AG09319 (cell line): Measurements from ENCODE around the gene ANKRD63.

ENCODE experiments used
- DNase-seq: peaks from one replicate; pipeline ENCODE4 v3.0.0-alpha.2; 2010; ENCODE audit warnings: low read depth; ENCODE audit errors: extremely low read depth
- TF ChIP-seq, protein P1 (sequence below): IDR thresholded peaks from 2 replicates; pipeline ENCODE4 v1.5.1; 2011; ENCODE audit warnings: low read depth, mild to moderate bottlenecking, inconsistent platforms, low read length, moderate library complexity

ANKRD63 gene

DNA sequence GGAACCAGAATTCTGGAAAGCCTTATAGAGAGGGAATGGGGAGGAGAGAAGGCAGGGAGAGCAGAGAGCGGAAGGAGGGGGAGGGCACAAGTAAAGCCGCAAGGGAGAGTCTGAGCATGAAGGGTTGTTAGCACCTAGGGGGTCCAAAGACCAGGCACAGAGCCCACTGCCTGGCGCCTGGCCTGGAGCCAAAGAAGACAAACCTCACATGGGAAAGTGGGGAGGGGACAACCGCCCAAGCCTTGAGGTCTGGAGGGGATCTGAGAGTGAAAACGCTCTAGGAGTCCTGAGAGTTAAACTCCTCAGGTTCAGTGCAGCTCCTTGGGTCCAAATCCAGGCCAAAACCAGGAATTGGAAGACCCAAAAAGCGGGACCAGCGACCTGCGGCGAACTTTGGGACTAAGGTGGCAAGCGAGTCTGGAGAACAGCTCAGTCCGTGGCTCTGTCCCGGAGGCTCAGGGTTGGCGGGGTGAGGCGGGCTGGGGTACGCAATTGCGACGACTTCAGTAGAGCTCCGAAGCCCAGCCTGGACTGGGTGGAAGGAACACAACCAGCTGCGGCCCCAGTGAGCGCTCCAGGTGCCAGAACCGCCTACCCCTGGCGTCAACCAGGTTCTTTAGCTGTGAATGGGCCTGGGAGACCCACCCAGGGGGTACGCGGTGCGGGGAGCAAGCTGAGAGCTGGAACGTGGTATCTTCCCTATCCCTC lies 39.8 kb upstream of the ANKRD63 start:
- no peak for DNase-seq
- TF ChIP-seq, protein P1, sequence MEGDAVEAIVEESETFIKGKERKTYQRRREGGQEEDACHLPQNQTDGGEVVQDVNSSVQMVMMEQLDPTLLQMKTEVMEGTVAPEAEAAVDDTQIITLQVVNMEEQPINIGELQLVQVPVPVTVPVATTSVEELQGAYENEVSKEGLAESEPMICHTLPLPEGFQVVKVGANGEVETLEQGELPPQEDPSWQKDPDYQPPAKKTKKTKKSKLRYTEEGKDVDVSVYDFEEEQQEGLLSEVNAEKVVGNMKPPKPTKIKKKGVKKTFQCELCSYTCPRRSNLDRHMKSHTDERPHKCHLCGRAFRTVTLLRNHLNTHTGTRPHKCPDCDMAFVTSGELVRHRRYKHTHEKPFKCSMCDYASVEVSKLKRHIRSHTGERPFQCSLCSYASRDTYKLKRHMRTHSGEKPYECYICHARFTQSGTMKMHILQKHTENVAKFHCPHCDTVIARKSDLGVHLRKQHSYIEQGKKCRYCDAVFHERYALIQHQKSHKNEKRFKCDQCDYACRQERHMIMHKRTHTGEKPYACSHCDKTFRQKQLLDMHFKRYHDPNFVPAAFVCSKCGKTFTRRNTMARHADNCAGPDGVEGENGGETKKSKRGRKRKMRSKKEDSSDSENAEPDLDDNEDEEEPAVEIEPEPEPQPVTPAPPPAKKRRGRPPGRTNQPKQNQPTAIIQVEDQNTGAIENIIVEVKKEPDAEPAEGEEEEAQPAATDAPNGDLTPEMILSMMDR = no peak

DNA sequence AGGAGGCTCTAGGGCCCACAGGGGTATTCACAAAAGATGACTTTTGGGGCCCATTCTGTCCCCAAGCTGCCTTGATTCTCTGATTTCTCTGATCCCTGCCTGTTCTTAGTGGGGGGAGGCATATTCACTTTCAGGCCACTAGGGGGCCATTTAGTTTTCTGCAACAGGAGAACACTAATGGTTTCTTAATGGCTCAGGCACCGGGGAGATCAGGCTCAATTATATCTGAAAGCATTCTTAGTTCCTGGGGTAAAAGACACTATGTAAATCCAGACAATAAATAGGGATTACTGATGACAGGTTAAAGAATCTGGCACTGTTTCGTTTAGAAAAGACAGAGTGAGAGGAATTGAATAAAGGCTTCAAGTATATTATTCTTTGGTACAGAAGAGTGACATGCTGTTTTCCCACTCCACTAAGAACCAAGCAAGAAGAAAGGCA lies 38.1 kb upstream of the ANKRD63 start:
- no peak for DNase-seq
- TF ChIP-seq, protein P1 = peak; percentile 89

DNA sequence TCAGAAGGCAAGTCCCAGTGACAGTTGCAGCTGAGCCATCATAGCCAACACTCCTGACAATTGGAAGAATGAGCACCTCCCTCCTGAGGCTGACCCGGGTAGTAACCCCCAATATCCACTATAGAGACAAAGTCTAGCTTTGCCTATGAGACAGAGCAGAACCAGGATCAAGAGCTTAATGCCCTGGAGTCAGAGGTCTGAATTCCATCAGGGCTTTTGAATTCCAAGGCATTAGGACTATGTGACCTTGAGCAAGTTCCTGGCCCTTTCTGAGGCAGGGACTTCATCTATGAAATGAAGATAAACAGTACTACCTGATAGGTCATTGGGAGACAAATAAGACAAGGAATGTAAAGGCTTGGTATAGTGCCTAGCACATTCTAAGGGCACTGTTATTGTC lies 37.5 kb upstream of the ANKRD63 start:
- DNase-seq = no peak
- TF ChIP-seq, protein P1 = no peak

DNA sequence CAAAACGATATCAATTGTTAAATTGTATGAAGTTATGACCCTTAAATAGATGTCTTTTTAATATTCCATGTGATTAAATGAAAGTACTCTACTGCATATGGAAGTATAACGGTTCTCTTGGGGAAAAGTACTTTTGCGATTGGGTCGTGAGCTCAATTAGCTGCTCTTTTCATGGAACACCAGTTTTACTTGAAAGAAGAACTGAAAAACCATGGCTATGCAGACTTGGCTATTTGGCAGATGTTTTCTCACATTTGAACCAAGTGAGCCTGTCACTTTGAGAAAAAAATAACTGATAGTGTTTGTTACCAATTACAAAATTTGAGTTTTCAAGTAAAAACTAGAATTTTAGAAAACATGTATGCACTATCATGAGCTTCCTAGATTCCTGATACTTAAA lies 34.7 kb upstream of the ANKRD63 start:
- TF ChIP-seq, protein P1 = no peak
- no peak for DNase-seq

DNA sequence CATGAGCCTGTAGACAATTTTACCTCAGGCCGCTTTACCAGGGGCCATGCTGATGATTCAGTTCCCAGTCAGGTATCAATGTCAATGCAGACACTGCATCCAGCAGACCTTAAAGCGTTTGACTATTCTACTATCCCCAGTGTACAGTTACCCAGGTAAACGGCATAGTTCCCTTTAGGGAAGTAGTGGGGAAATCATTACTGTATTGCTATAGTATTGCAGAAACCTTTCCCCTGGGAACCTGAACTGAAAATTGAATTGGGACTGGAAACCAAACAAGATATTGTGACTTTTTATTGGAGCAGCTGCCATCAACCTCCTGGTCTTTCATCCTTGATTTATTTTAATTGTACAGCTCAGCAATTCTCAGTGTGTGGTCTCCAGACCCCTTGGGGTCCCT lies 34.1 kb upstream of the ANKRD63 start:
- no peak for DNase-seq

DNA sequence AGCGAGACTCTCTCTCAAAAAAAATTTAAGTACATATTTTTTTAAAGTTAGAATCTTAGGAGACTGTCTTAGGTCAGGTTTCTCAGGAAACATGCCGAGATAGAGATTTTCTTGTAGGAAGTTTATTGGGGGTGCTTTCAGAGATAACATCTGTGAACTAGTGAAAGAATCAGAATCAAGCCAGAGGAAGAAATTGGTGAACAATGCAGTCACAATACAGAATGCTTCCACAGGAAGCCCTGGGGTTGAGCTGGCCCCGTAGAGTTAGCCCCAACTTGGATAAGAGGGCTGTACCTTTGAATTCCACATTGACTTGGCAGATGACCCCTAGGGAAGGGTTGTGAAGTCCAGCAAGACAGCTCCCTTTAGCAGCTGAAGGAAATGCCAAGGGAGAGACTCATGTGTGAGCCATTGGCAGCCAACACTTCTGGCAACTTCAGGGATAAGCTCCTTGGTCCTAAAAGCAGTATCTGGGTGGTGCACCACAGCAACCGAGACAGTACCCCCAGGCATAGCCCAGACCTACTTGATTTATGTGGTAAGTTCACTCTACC lies 31.9 kb upstream of the ANKRD63 start:
- DNase-seq = no peak
- TF ChIP-seq, protein P1 = no peak

More for the DNA sequence above, 34.1 kb upstream of the ANKRD63 start:
- TF ChIP-seq, protein P1 = no peak

DNA sequence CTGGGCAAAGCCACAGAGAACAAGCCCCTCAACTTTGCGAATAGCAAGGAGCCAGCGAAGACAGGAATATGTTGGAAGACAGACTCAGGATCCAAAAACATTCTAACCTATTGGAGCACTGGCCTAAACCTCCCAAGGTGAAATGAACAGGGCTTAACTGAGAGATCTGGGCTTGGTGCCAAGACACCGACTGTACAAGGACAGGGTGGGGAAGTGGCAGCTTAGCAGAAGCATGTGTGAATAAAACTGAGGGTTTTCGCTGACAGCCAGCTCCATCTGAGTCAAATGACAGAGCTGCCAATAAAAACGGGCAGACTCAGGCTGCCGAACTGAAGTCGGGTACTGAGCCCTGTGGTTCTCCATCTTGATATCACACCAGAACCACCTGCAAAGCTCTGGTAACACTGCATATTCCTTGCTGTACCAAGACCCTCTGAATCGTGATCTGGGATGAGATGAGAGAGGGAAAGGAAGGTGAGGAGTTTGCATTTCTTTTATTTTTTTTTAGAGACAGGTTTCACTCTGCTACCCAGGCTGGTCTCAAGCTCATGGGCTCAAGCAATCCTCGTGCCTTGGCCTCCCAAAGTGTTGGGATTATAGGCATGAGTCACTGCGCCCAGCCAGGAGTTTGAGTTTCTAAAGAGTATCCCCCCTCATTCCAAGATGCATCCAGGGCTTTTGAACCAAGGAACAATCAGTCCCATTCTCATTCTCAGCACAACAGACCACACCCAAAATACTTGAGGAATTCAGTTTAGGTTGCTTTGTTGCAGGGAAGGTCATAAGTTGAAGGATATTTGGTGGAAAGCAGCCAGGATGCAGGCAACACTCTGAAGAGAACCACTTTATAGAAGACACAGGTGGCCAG lies 30.9 kb upstream of the ANKRD63 start:
- TF ChIP-seq, protein P1 = no peak
- DNase-seq = no peak
